Activated B cell treated with CpG ODN at 0.5 μM for 24 hours (primary cell): ENCODE data around the gene DNM1. TPM values are rescaled to one million over a fixed set of nuclear protein-coding genes. Genes with fewer than 3 reads are reported as not detected.

Experiments used
- ATAC-seq: fragments of 200-7000 bp; cut with Tn5 transposase; one replicate; pipeline ENCODE4 v1.10.0; 2021; ENCODE audit warnings: low read depth, mild to moderate bottlenecking, moderate library complexity
- CTCF ChIA-PET: fragments of 350-600 bp; sonication (Branson Sonifier 250); formaldehyde crosslinking; loops from one replicate; lab custom pipeline; 2021; ENCODE audit warnings: antibody characterized with exemption; lab: Charles Lee
- POLR2A ChIA-PET: fragments of 350-600 bp; sonication (Branson Sonifier 250); formaldehyde crosslinking; loops from one replicate; lab custom pipeline; 2021; ENCODE audit warnings: antibody characterized with exemption; lab: Charles Lee
- DNase-seq: peaks from one replicate; pipeline ENCODE4 v3.0.0; 2022
- H3K27ac Mint-ChIP-seq: one replicate; pipeline ENCODE4 v1.8.0; 2020; ENCODE audit warnings: mixed read lengths
- H3K27me3 Mint-ChIP-seq: one replicate; pipeline ENCODE4 v1.8.0; 2021; ENCODE audit warnings: mixed read lengths
- H3K36me3 Mint-ChIP-seq: one replicate; pipeline ENCODE4 v1.8.0; 2021; ENCODE audit warnings: low read depth, mixed read lengths
- H3K4me1 Mint-ChIP-seq: one replicate; pipeline ENCODE4 v1.8.0; 2021; ENCODE audit warnings: mixed read lengths
- H3K4me3 Mint-ChIP-seq: one replicate; pipeline ENCODE4 v1.8.0; 2020; ENCODE audit warnings: mild to moderate bottlenecking, mixed read lengths
- H3K9me3 Mint-ChIP-seq: one replicate; pipeline ENCODE4 v1.8.0; 2020; ENCODE audit warnings: mixed read lengths
- intact Hi-C: fragments of 100-400 bp; cut with micrococcal nuclease; formaldehyde crosslinking; loops from one replicate; pipeline ENCODE4 v1.15.1; 2024
- total RNA-seq: library from RNA; stranded (reverse); gene quantifications from 2 replicates; pipeline ENCODE4 v1.2.3, GENCODE V29; 2022
- TF ChIP-seq, protein P1 (sequence below): fragments of 200-600 bp; IDR thresholded peaks from one replicate; pipeline ENCODE4 v1.8.0; 2022; ENCODE audit warnings: antibody characterized with exemption, mild to moderate bottlenecking

DNM1 gene
- total RNA-seq, 1 donor from 2014 or later = 0.86 TPM

DNA sequence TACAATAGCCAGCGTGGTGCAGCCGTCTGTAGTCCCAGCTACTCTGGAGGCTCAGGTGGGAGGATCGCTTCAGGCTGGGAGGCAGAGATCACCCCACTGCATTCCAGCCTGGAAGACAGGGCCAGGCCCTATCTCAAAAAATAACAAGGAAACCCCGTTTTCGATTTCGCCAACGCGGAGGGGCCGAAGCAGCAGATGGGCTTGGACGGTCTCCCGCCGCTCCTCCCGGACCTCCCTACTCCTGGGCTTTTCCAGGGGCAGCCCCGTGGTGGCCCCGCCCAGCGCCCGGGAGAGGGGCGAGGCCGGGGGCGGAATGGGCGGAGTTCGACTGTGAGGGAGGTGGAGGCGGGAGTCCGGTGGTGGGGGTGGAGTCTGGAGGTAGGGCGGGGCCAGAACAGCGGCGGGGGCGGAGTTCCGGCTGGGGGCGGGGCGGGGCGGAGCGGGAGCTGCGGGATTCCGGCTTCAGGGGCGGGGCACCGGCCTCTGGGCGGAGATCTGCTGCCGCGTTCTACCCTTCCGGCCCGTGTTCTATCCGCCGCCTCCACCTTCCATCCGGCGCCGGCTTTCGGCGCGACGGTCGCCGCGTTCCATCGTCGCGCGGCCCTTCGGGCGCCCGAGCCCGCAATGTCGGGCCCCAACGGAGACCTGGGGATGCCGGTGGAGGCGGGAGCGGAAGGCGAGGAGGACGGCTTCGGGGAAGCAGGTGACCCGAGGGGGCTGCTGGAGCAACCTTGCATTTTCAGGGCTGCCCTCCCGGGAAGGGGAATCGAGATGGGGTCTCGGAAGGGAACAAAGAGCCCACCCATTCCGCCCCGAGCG, 43.2 kb upstream of the DNM1 start, which contains the start of gene BBLN:
Gene BBLN (plus strand): TSS at position 482 of the 819 bp plus-strand sequence. CDS start 143 bp downstream, at position 625.
- peak; percentile 94 for ATAC-seq
- Mint-ChIP-seq H3K4me1 (peaks cover 13% of the 10 kb centered on the region), H3K27ac (peak within 1 kb of the TSS; percentile 81), H3K9me3 (no peaks in the 10 kb centered on the region), H3K36me3 (peaks cover 17% of the 10 kb centered on the region), H3K4me3 (peak within 1 kb of the TSS; percentile 81), H3K27me3 (no peaks in the 10 kb centered on the region)
- intact Hi-C loops = loop anchor here (1.0 kb wide), 4 partner anchors 31 to 116 kb away; partner anchors contain the start of genes CIZ1, GOLGA2 and SWI5
- TF ChIP-seq, protein P1, sequence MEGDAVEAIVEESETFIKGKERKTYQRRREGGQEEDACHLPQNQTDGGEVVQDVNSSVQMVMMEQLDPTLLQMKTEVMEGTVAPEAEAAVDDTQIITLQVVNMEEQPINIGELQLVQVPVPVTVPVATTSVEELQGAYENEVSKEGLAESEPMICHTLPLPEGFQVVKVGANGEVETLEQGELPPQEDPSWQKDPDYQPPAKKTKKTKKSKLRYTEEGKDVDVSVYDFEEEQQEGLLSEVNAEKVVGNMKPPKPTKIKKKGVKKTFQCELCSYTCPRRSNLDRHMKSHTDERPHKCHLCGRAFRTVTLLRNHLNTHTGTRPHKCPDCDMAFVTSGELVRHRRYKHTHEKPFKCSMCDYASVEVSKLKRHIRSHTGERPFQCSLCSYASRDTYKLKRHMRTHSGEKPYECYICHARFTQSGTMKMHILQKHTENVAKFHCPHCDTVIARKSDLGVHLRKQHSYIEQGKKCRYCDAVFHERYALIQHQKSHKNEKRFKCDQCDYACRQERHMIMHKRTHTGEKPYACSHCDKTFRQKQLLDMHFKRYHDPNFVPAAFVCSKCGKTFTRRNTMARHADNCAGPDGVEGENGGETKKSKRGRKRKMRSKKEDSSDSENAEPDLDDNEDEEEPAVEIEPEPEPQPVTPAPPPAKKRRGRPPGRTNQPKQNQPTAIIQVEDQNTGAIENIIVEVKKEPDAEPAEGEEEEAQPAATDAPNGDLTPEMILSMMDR = no peak
- ChIA-PET CTCF (no interaction called here), POLR2A (interaction anchor here (0.5 to 3.1 kb wide), 15 partner anchors 19 to 1797 kb away, joined by 3 to 20 read pairs (median 4); partner anchors contain the start of genes CIZ1, GOLGA2 and SWI5)
- DNase-seq = peak; percentile 85

DNA sequence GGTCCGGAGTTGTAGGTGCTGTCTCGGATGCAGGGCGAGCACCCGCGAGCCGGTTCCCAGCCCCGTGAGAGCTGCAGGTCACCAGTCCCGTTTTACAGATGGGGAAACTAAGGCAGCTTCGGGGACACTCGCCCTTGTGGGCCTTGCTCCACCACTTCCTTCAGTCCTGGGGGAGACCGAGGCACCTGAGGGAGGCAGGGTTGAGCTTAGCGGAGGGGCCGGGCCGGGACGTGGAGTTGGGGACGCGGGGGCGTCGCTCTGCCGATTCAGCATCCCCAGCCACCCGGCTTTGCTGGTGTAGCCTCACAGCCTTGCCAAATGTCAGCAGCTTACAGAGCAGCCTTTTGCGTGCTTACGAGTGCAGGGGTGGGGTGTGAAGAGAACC, 42.6 kb upstream of the DNM1 start:
- ChIA-PET CTCF (no interaction called here), POLR2A (interaction anchor here (0.5 to 3.1 kb wide), 9 partner anchors 27 to 244 kb away, joined by 3 to 20 read pairs (median 5); partner anchors contain the start of genes CIZ1, GOLGA2 and SWI5)
- peaks cover 17% of the 10 kb centered on the region for H3K36me3 Mint-ChIP-seq
- DNase-seq (no peak), ATAC-seq (no peak)
- TF ChIP-seq, protein P1 = no peak
- H3K4me1 Mint-ChIP-seq = peaks cover 13% of the 10 kb centered on the region
- peak overlapping the region; percentile 81 for H3K4me3 Mint-ChIP-seq
- H3K9me3 Mint-ChIP-seq = no peaks in the 10 kb centered on the region
- intact Hi-C loops = loop anchor here (1.0 kb wide), 4 partner anchors 31 to 116 kb away; partner anchors contain the start of genes CIZ1, GOLGA2 and SWI5
- peak overlapping the region; percentile 46 for H3K27ac Mint-ChIP-seq
- H3K27me3 Mint-ChIP-seq = no peaks in the 10 kb centered on the region

DNA sequence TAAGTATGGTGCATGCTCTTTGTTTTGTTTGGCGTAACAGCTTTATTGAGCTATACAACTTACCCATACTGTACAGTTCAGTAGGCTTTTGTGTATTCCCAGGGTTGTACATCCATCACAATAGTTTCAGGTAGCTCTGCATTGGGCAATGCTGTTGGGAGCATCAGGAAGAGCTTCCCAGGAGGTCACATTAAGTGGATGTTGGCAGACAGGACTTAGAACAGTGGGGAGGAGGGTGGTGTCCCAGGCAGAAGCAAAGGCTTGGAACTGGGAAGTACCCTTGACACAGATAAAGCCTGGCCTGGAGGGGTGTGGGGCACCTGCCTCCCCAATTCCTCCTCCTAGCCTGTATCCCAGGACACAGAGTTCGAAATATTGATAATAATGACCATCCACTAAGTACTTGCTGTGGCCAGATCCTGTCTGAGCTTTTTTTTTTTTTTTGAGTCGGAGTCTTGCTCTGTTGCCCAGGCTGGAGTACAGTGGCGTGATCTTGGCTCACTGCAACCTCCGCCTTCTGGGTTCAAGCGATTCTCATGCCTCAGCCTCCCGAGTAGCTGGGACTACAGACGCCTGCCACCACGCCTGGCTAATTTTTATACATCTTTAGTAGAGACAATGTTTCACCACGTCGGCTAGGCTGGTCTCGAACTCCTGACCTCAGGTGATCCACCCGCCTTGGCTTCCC, 41.8 kb upstream of the DNM1 start:
- intact Hi-C loops = no loop called here

DNA sequence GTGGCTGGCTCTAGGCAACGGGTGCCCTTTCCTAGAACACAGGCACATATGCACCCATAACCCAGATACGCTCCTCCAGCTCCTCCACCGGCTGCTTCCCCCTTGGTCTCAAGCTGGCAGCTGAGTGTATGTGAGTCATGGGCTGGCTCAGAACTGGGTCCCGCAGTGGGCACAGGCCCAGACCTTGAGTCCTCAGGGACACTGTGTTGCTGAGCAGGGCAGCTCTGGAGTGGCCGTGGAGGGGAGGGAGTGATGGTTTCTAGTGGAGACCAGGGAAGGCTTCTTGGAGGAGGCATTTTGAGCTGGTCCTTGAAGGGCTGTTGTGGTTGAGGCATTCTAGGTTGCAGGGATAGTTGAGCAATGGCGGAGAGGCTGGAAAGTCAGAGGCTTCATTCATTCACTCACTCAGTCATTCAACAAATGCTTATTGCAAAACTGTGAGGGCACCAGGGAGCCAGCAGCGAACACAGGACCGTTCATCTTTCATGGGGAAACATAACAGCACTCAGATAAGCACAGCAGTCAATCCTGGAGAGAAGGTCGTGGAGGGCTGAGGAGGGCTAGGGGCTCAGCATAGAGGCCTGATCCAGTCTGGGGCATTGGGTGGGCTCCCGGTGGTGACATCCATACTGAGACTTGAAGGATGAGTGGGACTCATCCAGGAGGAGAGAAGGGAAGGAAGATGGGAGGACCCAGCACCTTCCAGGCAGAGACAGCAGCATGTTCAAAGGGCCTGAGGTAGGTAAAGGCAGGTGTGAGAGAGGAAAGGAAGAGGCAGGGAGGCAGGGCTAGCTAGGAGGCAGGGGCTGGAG, 40.8 kb upstream of the DNM1 start:
- Mint-ChIP-seq H3K27me3 (no peaks in the 10 kb centered on the region), H3K36me3 (peaks cover 32% of the 10 kb centered on the region), H3K4me1 (peaks cover 13% of the 10 kb centered on the region), H3K4me3 (peak overlapping the region; percentile 11), H3K9me3 (no peaks in the 10 kb centered on the region), H3K27ac (no peak overlapping the region)
- intact Hi-C loops = no loop called here
- CTCF ChIA-PET = interaction anchor here (1.1 kb wide), 1 partner anchor 30 kb away, joined by 3 read pairs; no protein-coding TSS in a partner anchor
- DNase-seq = no peak
- ATAC-seq = no peak
- POLR2A ChIA-PET = interaction anchor here (0.6 to 0.7 kb wide), 2 partner anchors 28 to 47 kb away, joined by 4 to 6 read pairs; no protein-coding TSS in a partner anchor
- TF ChIP-seq, protein P1 = no peak

More for the DNA sequence above, 41.8 kb upstream of the DNM1 start:
- Mint-ChIP-seq H3K4me3 (peak overlapping the region; percentile 81), H3K4me1 (peaks cover 13% of the 10 kb centered on the region), H3K27me3 (no peaks in the 10 kb centered on the region), H3K27ac (no peak overlapping the region), H3K9me3 (no peaks in the 10 kb centered on the region), H3K36me3 (peaks cover 23% of the 10 kb centered on the region)
- TF ChIP-seq, protein P1 = no peak
- DNase-seq = no peak
- no peak for ATAC-seq
- CTCF ChIA-PET = interaction anchor here (1.1 kb wide), 1 partner anchor 32 kb away, joined by 3 read pairs; no protein-coding TSS in a partner anchor
- POLR2A ChIA-PET = interaction anchor here (0.6 to 3.1 kb wide), 8 partner anchors 29 to 115 kb away, joined by 3 to 20 read pairs (median 6); partner anchors contain the start of genes CIZ1, GOLGA2 and SWI5
